RWPE1 (cell line): ENCODE measurements around the gene FAM221B.

Experiments
- CTCF ChIA-PET: fragments of 350-600 bp; sonication (Branson Sonifier 250); formaldehyde crosslinking; extraction: SDS; loops from one replicate; lab custom pipeline; 2021; lab: Yijun Ruan, JAX
- POLR2A ChIA-PET: fragments of 400-600 bp; formaldehyde crosslinking; extraction: SDS; loops from one replicate; lab custom pipeline; 2020; ENCODE audit warnings: antibody characterized with exemption; ENCODE audit not compliant: low non-redundant PET; lab: Yijun Ruan, JAX
- DNase-seq: peaks from one replicate; pipeline ENCODE4 v3.0.0; 2012; ENCODE audit warnings: low spot score
- H3K27ac ChIP-seq: fragments of 450-650 bp; 2 replicates; pipeline ENCODE4 v1.5.1; 2017
- TF ChIP-seq, protein P1 (sequence below): fragments of 450-650 bp; conservative IDR thresholded peaks from 2 replicates; pipeline ENCODE4 v1.5.1; 2017; ENCODE audit warnings: low read depth, mild to moderate bottlenecking

The FAM221B gene

DNA sequence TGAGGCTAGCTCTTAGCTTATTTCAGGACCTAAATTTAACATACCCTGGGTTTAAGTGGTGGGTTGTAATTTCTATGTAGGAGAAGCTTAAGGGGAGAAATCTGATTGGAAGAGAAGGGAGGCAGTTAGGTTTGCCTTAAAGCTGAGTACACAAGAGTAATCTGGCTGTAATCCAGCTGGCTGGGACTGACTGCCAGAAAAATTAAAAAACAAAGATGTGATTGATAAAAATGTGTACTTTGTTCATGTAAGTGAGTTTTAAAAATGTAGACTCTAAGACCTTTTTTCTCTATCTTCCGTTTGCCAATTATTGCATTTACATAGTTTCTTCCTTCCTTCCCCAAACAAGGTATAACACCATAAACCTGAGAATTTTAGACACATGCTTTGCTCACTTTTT is 57.0 kb downstream of the FAM221B start:
- TF ChIP-seq, protein P1, sequence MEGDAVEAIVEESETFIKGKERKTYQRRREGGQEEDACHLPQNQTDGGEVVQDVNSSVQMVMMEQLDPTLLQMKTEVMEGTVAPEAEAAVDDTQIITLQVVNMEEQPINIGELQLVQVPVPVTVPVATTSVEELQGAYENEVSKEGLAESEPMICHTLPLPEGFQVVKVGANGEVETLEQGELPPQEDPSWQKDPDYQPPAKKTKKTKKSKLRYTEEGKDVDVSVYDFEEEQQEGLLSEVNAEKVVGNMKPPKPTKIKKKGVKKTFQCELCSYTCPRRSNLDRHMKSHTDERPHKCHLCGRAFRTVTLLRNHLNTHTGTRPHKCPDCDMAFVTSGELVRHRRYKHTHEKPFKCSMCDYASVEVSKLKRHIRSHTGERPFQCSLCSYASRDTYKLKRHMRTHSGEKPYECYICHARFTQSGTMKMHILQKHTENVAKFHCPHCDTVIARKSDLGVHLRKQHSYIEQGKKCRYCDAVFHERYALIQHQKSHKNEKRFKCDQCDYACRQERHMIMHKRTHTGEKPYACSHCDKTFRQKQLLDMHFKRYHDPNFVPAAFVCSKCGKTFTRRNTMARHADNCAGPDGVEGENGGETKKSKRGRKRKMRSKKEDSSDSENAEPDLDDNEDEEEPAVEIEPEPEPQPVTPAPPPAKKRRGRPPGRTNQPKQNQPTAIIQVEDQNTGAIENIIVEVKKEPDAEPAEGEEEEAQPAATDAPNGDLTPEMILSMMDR: no peak
- ChIA-PET CTCF (interaction anchor here (0.6 kb wide), 1 partner anchor 419 kb away, joined by 5 read pairs; no protein-coding TSS in a partner anchor), POLR2A (interaction anchor here (0.5 kb wide), 1 partner anchor 11 kb away, joined by 3 read pairs; no protein-coding TSS in a partner anchor)
- H3K27ac ChIP-seq: no peak overlapping the region
- no peak for DNase-seq

DNA sequence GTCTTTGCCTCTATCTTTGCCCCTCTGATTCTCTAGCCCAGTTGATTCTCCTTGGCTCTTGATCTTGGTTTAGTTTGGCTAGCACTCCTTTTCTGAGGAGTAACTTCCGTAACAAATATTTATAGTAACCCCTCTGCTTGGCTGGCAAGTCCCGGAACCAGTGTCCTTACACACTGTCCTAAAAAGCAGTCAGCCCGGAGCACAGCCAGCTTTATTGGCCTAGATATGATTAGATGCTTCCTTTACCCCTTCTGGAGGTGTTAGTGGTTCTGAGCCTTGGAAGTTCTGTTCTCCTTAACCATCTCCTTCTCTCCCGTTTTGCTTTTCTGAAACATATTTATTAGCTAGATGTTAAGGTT is 57.5 kb downstream of the FAM221B start:
- ChIA-PET POLR2A (no interaction called here), CTCF (interaction anchor here (0.6 to 0.8 kb wide), 2 partner anchors 15 to 419 kb away, joined by 3 to 5 read pairs; no protein-coding TSS in a partner anchor)
- TF ChIP-seq, protein P1: no peak
- DNase-seq: no peak
- H3K27ac ChIP-seq: no peak overlapping the region

- CTCF ChIA-PET: interaction anchor here (1.4 kb wide), 1 partner anchor 21 kb away, joined by 6 read pairs; no protein-coding TSS in a partner anchor
Observed at GRCh38 chr9:35769763-35770162, 58.8 kb downstream of the FAM221B start.

GRCh38 chr9:35767458-35767857 is 61.1 kb downstream of the FAM221B start:
- CTCF ChIA-PET: interaction anchor here (0.7 kb wide), 1 partner anchor 135 kb away, joined by 3 read pairs; no protein-coding TSS in a partner anchor
- DNase-seq: no peak
- H3K27ac ChIP-seq: no peak overlapping the region
- TF ChIP-seq, protein P1: no peak
- POLR2A ChIA-PET: no interaction called here

More at GRCh38 chr9:35769763-35770162, 58.8 kb downstream of the FAM221B start:
- POLR2A ChIA-PET: no interaction called here
- H3K27ac ChIP-seq: no peak overlapping the region
- no peak for DNase-seq
- TF ChIP-seq, protein P1: no peak

DNA sequence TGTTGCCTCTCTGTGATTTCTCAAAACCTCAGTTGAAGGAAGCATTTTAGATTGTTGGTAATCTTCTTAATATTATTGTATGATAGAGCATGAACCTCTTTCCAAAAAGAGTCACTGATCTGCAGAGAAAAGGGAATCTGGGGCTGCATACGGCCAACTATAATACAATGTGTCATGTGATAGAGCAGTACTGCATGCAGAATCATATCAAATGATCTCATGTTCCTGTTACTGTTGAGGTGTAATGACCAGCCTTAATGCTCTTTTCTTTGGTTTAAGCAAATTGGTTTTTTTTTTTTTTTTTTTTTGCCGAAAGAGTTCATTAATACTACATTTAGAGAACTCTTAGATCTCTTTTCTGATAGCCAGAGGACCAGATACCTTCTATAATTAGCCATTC is 61.5 kb downstream of the FAM221B start:
- H3K27ac ChIP-seq: no peak overlapping the region
- CTCF ChIA-PET: no interaction called here
- DNase-seq: no peak
- POLR2A ChIA-PET: no interaction called here
- TF ChIP-seq, protein P1: no peak
